K562 (cell line): ENCODE data around the gene ATXN3L. TPM values are rescaled to one million over a fixed set of nuclear protein-coding genes. Genes with fewer than 3 reads are reported as not detected.

Source experiments
- ATAC-seq: fragments of 200-7000 bp; cut with Tn5 transposase; 3 replicates; pipeline ENCODE4 v1.9.1; 2020; ENCODE audit warnings: moderate library complexity
- BruUV-seq: library from RNA; stranded (reverse); fragments of 400-500 nt; replicated peaks from 2 replicates; lab custom pipeline; 2021; lab: Mats Ljungman, UMichigan
- CTCF ChIA-PET: fragments of 300-600 bp; formaldehyde crosslinking; extraction: SDS; loops from one replicate; lab custom pipeline; 2021; ENCODE audit warnings: low intra/inter-chr PET ratio; lab: Yijun Ruan, JAX
- POLR2A ChIA-PET: fragments of 300-600, 350-650 bp; sonication (Branson Sonifier 250); formaldehyde crosslinking; extraction: SDS; loops from one replicate; lab custom pipeline; 2021; ENCODE audit warnings: antibody characterized with exemption, inconsistent platforms; lab: Yijun Ruan, JAX
- DNase-seq, 4 experiments: peaks; one replicate each; pipeline versions ENCODE4 v3.0.0 to v3.0.0-alpha.2; 2011 to 2018; ENCODE audit warnings: low spot score in 3 of 4, mixed read lengths in 3 of 4; ENCODE audit errors: extremely low read depth in 1 of 4
- FAIRE-seq: peaks from 2 replicates; lab custom pipeline; 2011; peaks lifted over from hg19 to GRCh38; lab: Jason Lieb, UNC
- H2AFZ ChIP-seq: 2 replicates; pipeline ENCODE4 v1.6.0; 2011; ENCODE audit warnings: low read depth, low read length, control low read depth, inconsistent platforms
- H3K27ac ChIP-seq: fragments of 200-600 bp; 3 replicates; pipeline ENCODE4 v1.8.0; 2011; ENCODE audit warnings: low read depth, mild to moderate bottlenecking, control low read depth, inconsistent platforms, low read length, moderate library complexity, mixed read lengths; ENCODE audit errors: extremely low read depth
- H3K27me3 ChIP-seq, 2 experiments: fragments of 300-600 bp in 1 of 2; 2 replicates in 1 of 2; 3 replicates in 1 of 2; pipeline versions ENCODE4 v1.6.0 to v1.8.0; 2011; ENCODE audit warnings: inconsistent platforms in 2 of 2, low read length in 2 of 2, mild to moderate bottlenecking in 1 of 2, mixed read lengths in 1 of 2, moderate library complexity in 1 of 2; ENCODE audit not compliant: control insufficient read depth in 2 of 2, insufficient read depth in 2 of 2
- H3K36me3 ChIP-seq: fragments of 300-600 bp; 3 replicates; pipeline ENCODE4 v1.8.0; 2011; ENCODE audit warnings: mild to moderate bottlenecking, low read length, inconsistent platforms; ENCODE audit not compliant: control insufficient read depth, insufficient read depth
- H3K4me1 ChIP-seq, 2 experiments: fragments of 200-600 bp in 1 of 2; replicated peaks in 1 of 2; 2 replicates in 1 of 2; 3 replicates in 1 of 2; pipeline versions ENCODE4 v1.5.1 to v1.8.0; 2011; ENCODE audit warnings: inconsistent platforms in 2 of 2, low read length in 2 of 2, mild to moderate bottlenecking in 1 of 2, mixed read lengths in 1 of 2, moderate library complexity in 1 of 2; ENCODE audit not compliant: control insufficient read depth in 2 of 2, insufficient read depth in 2 of 2
- H3K4me2 ChIP-seq: 2 replicates; pipeline ENCODE4 v1.6.1; 2011; ENCODE audit warnings: low read length, control low read depth, inconsistent platforms, mixed read lengths; ENCODE audit not compliant: insufficient read depth
- H3K4me3 ChIP-seq: fragments of 200-600 bp; sonication (generic), shearing (Covaris generic); 2 replicates; pipeline ENCODE4 v1.5.1; 2016; ENCODE audit warnings: control low read depth, inconsistent platforms
- H3K79me2 ChIP-seq: fragments of 200-600 bp; 3 replicates; pipeline ENCODE4 v1.8.0; 2011; ENCODE audit warnings: low read length, inconsistent platforms; ENCODE audit not compliant: control insufficient read depth, insufficient read depth
- H3K9ac ChIP-seq, 2 experiments: 2 replicates each; pipeline versions ENCODE4 v1.6.0 to v1.6.1; 2011; ENCODE audit warnings: low read depth in 2 of 2, low read length in 2 of 2, control low read depth in 1 of 2, inconsistent platforms in 1 of 2, mild to moderate bottlenecking in 1 of 2, mixed read lengths in 1 of 2; ENCODE audit not compliant: insufficient read depth in 1 of 2
- H3K9me1 ChIP-seq: one replicate; pipeline ENCODE4 v1.6.0; 2011; ENCODE audit warnings: inconsistent platforms, mild to moderate bottlenecking, low read length, moderate library complexity; ENCODE audit not compliant: control insufficient read depth, insufficient read depth
- H3K9me3 ChIP-seq: replicated peaks from 2 replicates; pipeline ENCODE4 v1.5.1; 2011; ENCODE audit warnings: low read depth, low read length, inconsistent platforms; ENCODE audit not compliant: control insufficient read depth, insufficient read depth
- H4K20me1 ChIP-seq: replicated peaks from 2 replicates; pipeline ENCODE4 v1.6.1; 2011; ENCODE audit warnings: low read length, inconsistent platforms, mixed read lengths; ENCODE audit not compliant: control insufficient read depth, insufficient read depth
- ZNF12 ChIP-seq: sonication (generic); formaldehyde crosslinking; IDR thresholded peaks from 2 replicates; pipeline ENCODE4 v1.4.0; 2020; ENCODE audit warnings: mild to moderate bottlenecking, missing genetic modification reagents
- ZNF197 ChIP-seq: fragments of 200-800 bp; sonication (Bioruptor generic); IDR thresholded peaks from 2 replicates; pipeline ENCODE4 v1.6.1; 2016; ENCODE audit warnings: low read depth, missing genetic modification characterization, missing compliant biosample characterization
- WGBS: fragments of 100-300 bp; shearing (Covaris generic); methylation state at CpG from one replicate; pipeline ENCODE4 v1.1.6; 2016; ENCODE audit warnings: low coverage, mixed read lengths; ENCODE audit not compliant: insufficient coverage; ENCODE audit errors: missing lambda C conversion rate; 5-methylcytosine and 5-hydroxymethylcytosine counted together
- in situ Hi-C: fragments of 300-500 bp; cut with MboI; formaldehyde crosslinking; loops from 4 replicates; pipeline ENCODE4 v1.15.0; 2018; ENCODE audit warnings: inconsistent platforms, mixed read lengths
- intact Hi-C: fragments of 100-400 bp; cut with micrococcal nuclease; formaldehyde crosslinking; loops from 2 replicates; pipeline ENCODE4 v1.14.2; 2022
- polyA plus RNA-seq, 8 experiments: library from polyadenylated mRNA; depleted of rRNA in 4 of 8; stranded (reverse) in 5 of 8; unstranded in 3 of 8; fragments of >200 nt; fragmentation: Nextera tagmentation in 2 of 8; fragmentation: Illumina TruSeq in 1 of 8; extraction: Ambion mirVana in 2 of 8; extraction: Trizol in 1 of 8; gene quantifications; 2 replicates each; pipeline versions ENCODE4 v1.2.1 to v1.2.3, GENCODE V29; 2011 to 2014; ENCODE audit warnings: inconsistent platforms in 1 of 8, missing spikeins in 1 of 8
- total RNA-seq, 7 experiments: library from RNA; depleted of rRNA in 6 of 7; stranded (reverse); fragments of >200 nt in 6 of 7; fragmentation: Illumina TruSeq in 2 of 7; extraction: Trizol in 2 of 7; gene quantifications; 2 replicates each; pipeline versions ENCODE4 v1.2.1 to v1.2.3, GENCODE V29; 2011 to 2021; ENCODE audit warnings: low replicate concordance in 1 of 7
- TF ChIP-seq, protein P1 (sequence below): fragments of 450-650 bp; IDR thresholded peaks from 2 replicates; pipeline ENCODE4 v1.7.0; 2016; ENCODE audit warnings: borderline replicate concordance

The ATXN3L gene
- total and polyA plus RNA-seq, 9 of the 15 experiments (the other 6 are each of a cell fraction or from before 2014, with no cell fraction given): 0.04 to 0.31 TPM; not detected in 7

DNA sequence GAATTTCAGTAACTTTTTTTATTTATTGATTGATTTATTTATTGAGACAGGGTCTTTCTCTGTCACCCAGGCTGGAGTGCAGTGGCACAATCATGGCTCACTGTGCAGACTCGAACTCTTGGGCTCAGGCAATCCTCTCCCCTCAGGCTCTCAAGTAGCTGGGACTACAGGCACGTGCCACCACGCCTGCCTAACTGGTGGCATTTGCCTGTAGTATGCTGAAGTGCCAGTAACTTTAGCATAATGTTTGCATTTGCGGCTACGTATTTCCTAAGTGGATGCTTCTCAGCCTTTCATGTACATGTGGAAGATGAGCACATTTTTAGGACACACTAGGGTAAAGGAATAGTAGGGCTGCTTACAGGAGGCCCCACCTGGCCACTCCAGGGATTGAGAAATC, 45.3 kb upstream of the ATXN3L start:
- Histone ChIP-seq H3K9ac (no peak overlapping the region), H3K4me3 (no peak overlapping the region), H3K27ac (no peak overlapping the region), H3K9me1 (no peaks in the 10 kb centered on the region), H3K27me3 (no peaks in the 10 kb centered on the region), H3K36me3 (peaks cover 46% of the 10 kb centered on the region; the same call in 2 of the 3 replicates), H3K4me2 (no peak overlapping the region), H4K20me1 (no peaks in the 10 kb centered on the region), H2AFZ (no peak overlapping the region), H3K79me2 (no peaks in the 10 kb centered on the region), H3K9me3 (no peaks in the 10 kb centered on the region), H3K4me1 (no peaks in the 10 kb centered on the region)
- FAIRE-seq (no peak), ATAC-seq (no peak), DNase-seq (no peak)
- TF ChIP-seq ZNF12: no peak
- ChIA-PET POLR2A (no interaction called here), CTCF (no interaction called here)
- BruUV-seq: no TSS peak
- in situ Hi-C loops (no loop called here), intact Hi-C loops (no loop called here)
- WGBS: 69% methylated on average over 5 of the region's 5 CpGs

DNA sequence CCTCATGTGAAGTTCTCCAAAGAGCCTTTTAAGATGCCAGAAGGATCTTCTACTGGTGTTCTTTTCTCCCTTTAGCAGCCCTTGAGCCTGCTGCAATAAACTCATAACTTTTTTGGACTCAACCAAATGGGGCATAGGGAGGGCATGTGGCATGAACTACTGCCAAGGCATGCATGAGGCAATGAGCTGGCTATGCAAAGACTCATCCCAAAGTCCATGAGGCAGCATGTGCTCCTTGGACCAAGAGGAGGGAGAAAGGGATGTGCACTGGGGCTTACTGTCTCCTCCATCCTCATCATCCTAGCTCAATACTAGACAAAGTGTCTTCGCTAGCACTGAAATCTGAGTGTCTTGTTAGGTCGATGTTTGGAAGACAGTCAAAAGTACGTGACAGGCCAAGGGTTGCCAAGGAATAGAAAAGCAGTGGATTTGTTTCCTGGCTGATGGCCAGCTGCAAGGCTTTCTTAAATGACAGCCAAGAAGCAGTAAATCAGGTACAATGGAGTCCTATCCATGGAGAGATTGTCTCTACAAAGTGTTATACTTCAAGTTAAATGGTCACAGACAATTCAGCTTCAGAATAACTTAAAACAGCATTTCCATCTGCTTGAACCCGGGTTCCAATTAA, 44.5 kb upstream of the ATXN3L start:
- Histone ChIP-seq H4K20me1 (no peaks in the 10 kb centered on the region), H2AFZ (no peak overlapping the region), H3K9me3 (no peaks in the 10 kb centered on the region), H3K4me1 (no peaks in the 10 kb centered on the region), H3K36me3 (peaks cover 52% of the 10 kb centered on the region; the same call in 2 of the 3 replicates), H3K9me1 (no peaks in the 10 kb centered on the region), H3K9ac (no peak overlapping the region), H3K27ac (no peak overlapping the region), H3K27me3 (no peaks in the 10 kb centered on the region), H3K4me2 (no peak overlapping the region), H3K79me2 (no peaks in the 10 kb centered on the region), H3K4me3 (no peak overlapping the region)
- intact Hi-C loops: no loop called here
- FAIRE-seq (no peak), ATAC-seq (no peak), DNase-seq (no peak)
- 43% methylated on average over 4 of the region's 4 CpGs for WGBS
- in situ Hi-C loops: no loop called here
- BruUV-seq: no TSS peak
- TF ChIP-seq, protein P1, sequence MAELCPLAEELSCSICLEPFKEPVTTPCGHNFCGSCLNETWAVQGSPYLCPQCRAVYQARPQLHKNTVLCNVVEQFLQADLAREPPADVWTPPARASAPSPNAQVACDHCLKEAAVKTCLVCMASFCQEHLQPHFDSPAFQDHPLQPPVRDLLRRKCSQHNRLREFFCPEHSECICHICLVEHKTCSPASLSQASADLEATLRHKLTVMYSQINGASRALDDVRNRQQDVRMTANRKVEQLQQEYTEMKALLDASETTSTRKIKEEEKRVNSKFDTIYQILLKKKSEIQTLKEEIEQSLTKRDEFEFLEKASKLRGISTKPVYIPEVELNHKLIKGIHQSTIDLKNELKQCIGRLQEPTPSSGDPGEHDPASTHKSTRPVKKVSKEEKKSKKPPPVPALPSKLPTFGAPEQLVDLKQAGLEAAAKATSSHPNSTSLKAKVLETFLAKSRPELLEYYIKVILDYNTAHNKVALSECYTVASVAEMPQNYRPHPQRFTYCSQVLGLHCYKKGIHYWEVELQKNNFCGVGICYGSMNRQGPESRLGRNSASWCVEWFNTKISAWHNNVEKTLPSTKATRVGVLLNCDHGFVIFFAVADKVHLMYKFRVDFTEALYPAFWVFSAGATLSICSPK: no peak
- TF ChIP-seq ZNF197: no peak
- POLR2A ChIA-PET: no interaction called here
- CTCF ChIA-PET: no interaction called here
